Uterus (tissue), 2 donors: ENCODE results near the gene TNFRSF6B.

Experiments used
- CTCF ChIP-seq, 4 experiments: fragments of 200-600 bp in 2 of 4; fragments of 450-650 bp in 2 of 4; sonication (generic) in 2 of 4; IDR thresholded peaks; one replicate each; pipeline ENCODE4 v1.5.1; 2016 to 2019; ENCODE audit warnings: antibody characterized with exemption in 4 of 4, mild to moderate bottlenecking in 2 of 4, moderate library complexity in 1 of 4
- POLR2A ChIP-seq, 2 donors: fragments of 450-650 bp; IDR thresholded peaks; one replicate each; pipeline ENCODE4 v1.6.1; 2016; ENCODE audit warnings: antibody characterized with exemption in 2 of 2, mild to moderate bottlenecking in 1 of 2, moderate library complexity in 1 of 2

GRCh38 chr20:63704749-63705117, 8.3 kb downstream of the TNFRSF6B start:
- TF ChIP-seq CTCF (IDR thresholded peaks at IDR 0.05) (no peak), POLR2A (IDR thresholded peaks at IDR 0.05) (no peak)
